T47D (cell line): ENCODE results near the gene EMID1.

Experiments used
- DNase-seq, 2 experiments: peaks; one replicate each; pipeline versions ENCODE4 v3.0.0 to v3.0.0-alpha.2; 2011 to 2012; ENCODE audit warnings: low read depth in 1 of 2, low spot score in 1 of 2
- JUND ChIP-seq: IDR thresholded peaks from 2 replicates; pipeline ENCODE4 v1.6.1; 2012; ENCODE audit warnings: low read depth
- in situ Hi-C: cut with HindIII; loops from 2 replicates; pipeline ENCODE4 v1.10.0; 2016; ENCODE audit warnings: low sequenced_read_pairs, low pct_unique_long_range_greater_than_20kb

Gene EMID1

DNA sequence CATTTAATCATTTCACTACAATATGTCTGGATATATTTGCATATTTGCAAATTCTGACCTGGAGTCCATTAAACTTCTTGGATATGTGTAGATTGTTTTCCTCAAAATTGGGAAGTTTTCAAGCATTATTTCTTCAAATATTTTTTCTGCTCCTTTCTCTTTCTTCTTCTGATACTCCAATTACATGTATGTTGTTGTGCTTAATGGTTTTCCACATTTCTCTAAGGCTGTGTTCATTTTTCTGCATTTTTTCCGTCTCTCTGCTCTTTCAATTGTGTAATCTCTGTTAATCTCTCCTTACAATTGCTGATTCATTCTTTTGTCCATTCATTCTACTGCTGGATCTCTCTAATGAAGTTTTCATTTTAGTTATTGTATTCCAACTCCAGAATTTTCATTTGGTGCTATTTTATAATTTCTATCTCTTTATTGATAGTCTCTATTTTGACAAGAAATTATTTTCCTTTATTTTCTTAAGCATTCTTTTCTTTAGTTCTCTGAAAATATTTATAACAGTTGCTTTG lies 30.3 kb upstream of the EMID1 start:
- in situ Hi-C loops: no loop called here
- no peak for DNase-seq
- TF ChIP-seq JUND: no peak

GRCh38 chr22:29183971-29184848 lies 21.5 kb upstream of the EMID1 start:
- in situ Hi-C loops: no loop called here
- no peak for DNase-seq
- no peak for TF ChIP-seq JUND

DNA sequence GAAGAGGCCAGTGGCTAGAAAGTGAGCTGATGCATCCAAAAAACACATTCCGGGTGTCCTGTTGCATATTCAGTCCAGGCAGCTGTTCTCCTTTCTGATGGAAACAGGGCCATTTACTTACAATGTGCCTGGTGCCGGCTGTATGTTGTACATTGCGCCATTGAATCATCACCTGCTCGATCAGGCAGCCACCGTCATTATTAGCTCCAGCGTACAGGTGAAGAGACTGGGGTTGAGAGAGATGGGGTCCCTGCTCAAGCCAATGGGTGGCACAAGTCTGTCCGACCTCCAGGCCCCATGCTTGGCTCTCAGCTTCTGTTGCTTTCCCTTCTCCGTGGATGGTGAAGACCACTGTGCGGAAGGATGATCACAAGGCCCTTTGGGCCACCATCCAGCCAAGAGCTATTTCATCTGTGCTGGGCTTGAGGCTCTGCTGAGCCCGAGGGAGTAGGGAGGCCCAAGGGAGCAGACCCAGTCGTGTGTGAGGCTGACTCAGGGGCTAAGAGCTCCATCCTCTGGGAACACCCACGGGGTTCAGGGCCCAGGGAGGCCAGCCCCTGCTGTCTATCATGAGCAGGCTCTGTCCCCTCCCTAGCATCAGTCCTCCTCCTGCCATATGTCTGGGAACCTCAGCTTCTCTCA lies 20.7 kb upstream of the EMID1 start:
- in situ Hi-C loops: no loop called here
- DNase-seq: no peak
- TF ChIP-seq JUND: no peak

- no peak for DNase-seq
- in situ Hi-C loops: no loop called here
- no peak for TF ChIP-seq JUND
These were observed 19.4 kb upstream of the EMID1 start for GRCh38 chr22:29186302-29186701.

DNA sequence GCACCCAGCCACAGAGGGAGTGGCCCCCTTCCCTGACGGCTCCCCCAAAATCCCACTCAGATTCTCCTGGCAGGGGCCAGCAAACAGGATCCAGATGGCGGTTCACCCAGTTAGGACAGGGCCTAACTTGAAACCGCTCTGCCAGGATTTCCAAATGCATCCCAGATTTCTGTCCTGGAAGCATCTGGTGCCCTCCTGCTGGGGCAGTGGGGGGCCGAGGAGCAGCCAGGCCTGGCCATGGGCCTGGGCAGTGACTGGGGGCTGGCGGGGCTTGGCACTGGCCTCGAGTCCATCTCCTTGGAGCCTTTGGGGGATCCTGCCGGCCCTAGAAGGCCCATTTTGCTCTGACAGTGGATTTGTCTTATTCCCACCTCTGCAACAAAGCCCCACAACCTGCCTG lies 17.9 kb upstream of the EMID1 start:
- no peak for TF ChIP-seq JUND
- in situ Hi-C loops: no loop called here
- DNase-seq: no peak

GRCh38 chr22:29190051-29190450 lies 15.6 kb upstream of the EMID1 start:
- in situ Hi-C loops: no loop called here
- DNase-seq: no peak
- no peak for TF ChIP-seq JUND

GRCh38 chr22:29190918-29191317 lies 14.8 kb upstream of the EMID1 start:
- in situ Hi-C loops: no loop called here
- no peak for TF ChIP-seq JUND
- DNase-seq: no peak

DNA sequence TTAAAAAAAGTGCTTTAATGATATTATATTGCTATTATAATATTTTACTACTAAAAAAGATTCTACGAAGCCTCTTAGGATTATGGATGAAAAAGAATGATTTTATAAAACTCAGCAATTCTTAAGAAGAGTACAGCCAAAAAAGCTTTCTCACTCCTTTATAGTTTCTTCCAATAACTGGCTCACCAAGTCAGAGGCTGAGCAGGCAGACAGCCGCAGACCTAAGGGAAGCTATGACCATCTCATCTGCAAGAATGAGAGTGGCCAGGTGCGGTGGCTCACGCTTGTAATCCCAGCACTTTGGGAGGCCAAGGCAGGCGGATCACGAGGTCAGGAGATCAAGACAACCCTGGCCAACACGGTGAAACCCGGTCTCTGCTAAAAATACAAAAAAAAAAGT lies 12.7 kb upstream of the EMID1 start:
- in situ Hi-C loops: no loop called here
- no peak for TF ChIP-seq JUND
- DNase-seq: no peak

- in situ Hi-C loops: no loop called here
- TF ChIP-seq JUND: no peak
- DNase-seq: no peak
These were observed 11.5 kb upstream of the EMID1 start for GRCh38 chr22:29194184-29194583.

- DNase-seq: no peak
- in situ Hi-C loops: no loop called here
- TF ChIP-seq JUND: no peak
These were observed 10.4 kb upstream of the EMID1 start for GRCh38 chr22:29195118-29195963.

DNA sequence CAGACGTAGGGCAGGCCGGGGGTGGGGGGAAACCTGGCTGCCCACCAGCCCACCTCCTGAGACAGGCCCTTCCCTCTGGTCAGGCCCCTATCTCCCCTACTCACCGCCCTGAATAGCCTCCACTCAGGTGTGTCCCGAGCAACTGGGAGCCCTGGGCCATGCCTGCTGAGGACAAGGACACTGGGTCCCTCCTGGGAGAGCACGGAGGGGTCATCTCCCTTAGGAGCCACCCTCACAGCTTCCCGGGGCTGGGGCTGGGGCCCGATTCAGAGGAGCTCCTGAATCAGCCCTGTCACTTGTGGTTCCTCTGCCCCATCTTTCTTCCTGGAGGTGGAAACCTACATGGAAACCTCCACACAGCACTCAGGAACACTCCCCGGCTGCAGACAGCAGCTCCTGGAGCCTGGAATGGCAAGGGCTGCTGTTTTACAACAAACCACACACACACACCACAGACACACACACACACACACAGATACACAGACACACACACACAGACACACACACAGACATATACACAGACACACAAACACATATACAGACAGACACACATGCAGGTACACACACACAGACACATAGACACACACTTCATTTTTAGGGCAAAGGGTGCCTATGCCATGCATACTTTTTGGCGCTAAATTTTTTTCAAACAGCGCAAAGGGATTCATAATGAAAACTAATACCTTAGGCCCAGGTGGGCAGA lies 9.6 kb upstream of the EMID1 start:
- DNase-seq: no peak
- no peak for TF ChIP-seq JUND
- in situ Hi-C loops: no loop called here

DNA sequence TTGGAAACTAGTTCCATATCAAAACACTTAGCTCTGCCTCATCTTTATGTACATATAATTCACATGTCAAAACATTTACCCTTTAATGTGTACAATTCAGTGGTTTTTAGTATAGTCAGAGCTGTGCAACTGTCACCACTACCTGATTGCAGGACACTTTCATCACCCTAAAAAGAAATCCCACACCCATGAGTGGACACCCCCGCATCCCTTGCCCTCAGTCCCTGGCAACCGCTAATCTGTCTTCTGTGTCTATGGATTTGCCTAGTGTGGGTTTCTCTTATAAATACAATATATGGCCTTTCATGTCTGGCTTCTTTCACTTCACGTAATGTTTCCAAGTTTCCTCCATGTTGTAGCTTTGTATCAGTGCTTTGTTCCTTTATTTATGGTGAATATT lies 8.6 kb upstream of the EMID1 start:
- no peak for TF ChIP-seq JUND
- in situ Hi-C loops: no loop called here
- DNase-seq: no peak

GRCh38 chr22:29198240-29198639 lies 7.5 kb upstream of the EMID1 start:
- DNase-seq: no peak
- in situ Hi-C loops: no loop called here
- no peak for TF ChIP-seq JUND
